HL-60 (cell line): ENCODE data around the gene SLC36A1.

ENCODE experiments used
- CTCF ChIP-seq: IDR thresholded peaks from one replicate; pipeline ENCODE4 v1.5.1; 2011; ENCODE audit warnings: low read length, control low read depth, inconsistent platforms; ENCODE audit not compliant: insufficient read depth
- POLR2AphosphoS5 ChIP-seq: IDR thresholded peaks from 2 replicates; pipeline ENCODE4 v1.6.1; 2012; ENCODE audit warnings: low read depth
- REST ChIP-seq: IDR thresholded peaks from 2 replicates; pipeline ENCODE4 v1.6.1; 2012; ENCODE audit warnings: low read depth; ENCODE audit not compliant: insufficient replicate concordance
- SPI1 ChIP-seq: IDR thresholded peaks from 2 replicates; pipeline ENCODE4 v1.6.1; 2012; ENCODE audit warnings: low read depth, mild to moderate bottlenecking, borderline replicate concordance

GRCh38 chr5:151474799-151475198 lies 27.4 kb downstream of the SLC36A1 start:
- TF ChIP-seq CTCF (no peak), REST (no peak), SPI1 (no peak), POLR2AphosphoS5 (no peak)
